ENCODE results near the gene GOLGA8K. TPM values are rescaled to one million over a fixed set of nuclear protein-coding genes. Genes with fewer than 3 reads are reported as not detected.
A peak's percentile ranks its signal among the peaks of the same experiment; 100 is the strongest.
"Not testable (repeated sequence)": the region's sequence is repeated elsewhere in the genome, so short reads cannot be mapped to it uniquely, and the experiment has no call there.

Gene GOLGA8K
- total and polyA plus RNA-seq, 8 donors: 0.90 to 5.6 (median 3.1) TPM

DNA sequence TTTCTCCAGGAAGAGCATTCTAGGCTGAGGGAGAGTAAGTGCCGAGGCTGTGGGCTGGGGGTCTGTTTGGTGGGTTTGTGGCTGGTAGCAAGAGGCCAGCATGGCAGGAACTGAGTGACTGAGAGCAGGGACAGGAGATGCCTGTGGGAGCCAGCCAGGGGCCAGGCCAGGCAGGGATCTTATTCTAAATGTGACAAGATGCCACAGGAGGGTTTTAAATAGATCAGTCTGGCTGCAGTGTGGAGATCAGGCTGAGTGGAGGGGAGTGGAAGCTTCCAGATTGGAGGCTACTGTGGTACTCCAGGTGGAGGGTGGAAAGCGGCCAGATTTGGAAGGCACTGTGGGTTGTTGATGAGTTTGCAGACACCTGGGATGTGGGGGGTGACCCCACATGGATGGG, 28.9 kb downstream of the GOLGA8K start:
- ATAC-seq; intact Hi-C loops (cut with DNase I); H3K4me3 ChIP-seq; H3K9me3 ChIP-seq; H3K27me3 ChIP-seq; H3K36me3 ChIP-seq; H3K4me1 ChIP-seq; DNase-seq; H3K27ac ChIP-seq: not testable (repeated sequence)

DNA sequence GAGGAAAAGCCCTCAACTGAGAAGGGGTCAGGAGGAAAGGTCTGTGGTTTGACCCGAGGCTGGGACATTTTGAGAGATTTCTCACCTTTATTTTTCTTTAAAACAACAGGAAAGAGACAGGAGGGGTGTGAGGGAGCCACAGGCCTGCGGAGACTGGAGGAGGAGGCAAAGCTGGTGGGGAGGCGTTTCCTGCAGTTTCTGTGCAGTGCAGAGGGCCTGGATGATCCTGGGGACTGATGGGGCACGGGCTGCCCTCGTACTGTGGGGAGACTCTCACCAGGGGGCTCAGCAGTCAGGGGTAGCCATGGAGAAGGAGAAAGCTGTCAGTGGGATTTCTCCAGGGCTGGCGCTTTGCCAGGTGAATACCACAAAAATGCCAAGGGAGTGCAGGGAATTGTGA, 29.4 kb downstream of the GOLGA8K start:
- H3K36me3 ChIP-seq; H3K4me1 ChIP-seq; H3K4me3 ChIP-seq; ATAC-seq; H3K9me3 ChIP-seq; H3K27me3 ChIP-seq; H3K27ac ChIP-seq; DNase-seq; intact Hi-C loops (cut with DNase I): not testable (repeated sequence)

DNA sequence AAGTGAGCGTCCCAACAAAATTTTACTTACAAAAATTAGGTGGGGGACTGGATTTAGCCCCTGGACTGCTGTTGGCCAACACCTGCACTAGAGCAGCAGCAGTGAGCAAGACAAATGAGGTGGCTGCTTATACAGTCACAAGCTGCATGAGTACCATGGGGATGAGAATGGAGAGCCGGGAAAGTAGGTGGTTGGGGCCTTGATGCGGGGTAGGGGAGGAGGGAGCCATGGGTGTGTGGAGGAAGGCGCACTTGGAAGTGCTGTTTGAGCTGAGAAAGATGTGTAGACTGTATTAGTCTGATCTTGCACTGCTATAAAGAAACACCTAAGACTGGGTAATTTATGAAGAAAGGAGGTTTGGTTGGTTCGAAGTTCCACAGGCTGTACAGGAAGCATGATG, 31.0 kb downstream of the GOLGA8K start:
- H3K4me3 ChIP-seq; H3K9me3 ChIP-seq; intact Hi-C loops (cut with DNase I); H3K4me1 ChIP-seq; H3K27me3 ChIP-seq; ATAC-seq; H3K27ac ChIP-seq; H3K36me3 ChIP-seq: not testable (repeated sequence)
- DNase-seq: peak in 1 of 4 donors; percentile 36

DNA sequence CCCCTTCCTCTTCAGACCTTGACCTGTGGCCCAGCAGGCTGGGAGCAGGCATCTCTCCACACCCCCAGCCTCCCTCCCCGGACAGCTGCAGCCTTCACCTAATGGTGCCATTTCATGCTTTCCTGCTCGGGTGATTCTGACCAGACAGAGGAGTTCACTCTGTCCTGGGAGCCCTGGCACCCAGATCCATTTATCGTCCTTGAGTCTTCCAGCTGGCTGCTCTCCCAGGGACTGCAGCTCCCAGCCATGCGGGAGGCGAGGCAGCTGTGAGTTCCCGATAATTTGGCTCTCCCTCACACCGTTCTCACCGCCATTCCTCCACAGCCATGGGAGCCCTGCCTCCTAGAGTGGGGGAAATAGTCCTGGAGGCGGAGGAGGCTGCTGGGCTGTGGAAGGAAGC, 32.6 kb downstream of the GOLGA8K start:
- H3K27ac ChIP-seq; H3K36me3 ChIP-seq; H3K4me1 ChIP-seq; H3K4me3 ChIP-seq; H3K9me3 ChIP-seq; intact Hi-C loops (cut with DNase I); H3K27me3 ChIP-seq; DNase-seq; ATAC-seq: not testable (repeated sequence)

DNA sequence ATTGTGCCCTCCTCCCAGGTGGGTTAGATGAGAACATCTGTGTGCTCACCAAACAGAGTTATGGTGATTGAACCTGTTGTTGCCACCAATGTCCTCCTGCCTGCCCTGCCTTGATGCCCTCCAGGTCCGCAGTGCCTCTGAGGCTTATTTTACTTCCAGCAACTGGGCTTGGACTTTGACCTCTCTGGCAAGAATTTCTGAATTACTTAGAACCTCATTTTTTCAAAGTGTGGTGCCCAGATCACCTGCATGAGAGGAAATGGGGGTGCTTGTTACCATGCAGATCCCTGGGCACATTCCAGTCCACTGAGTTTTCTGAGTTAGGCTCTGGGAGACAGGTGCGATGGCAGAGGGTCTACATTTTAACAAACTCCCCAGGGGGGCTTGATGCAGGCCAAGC, 33.0 kb downstream of the GOLGA8K start:
- H3K27ac ChIP-seq; intact Hi-C loops (cut with DNase I); H3K4me3 ChIP-seq; H3K4me1 ChIP-seq; H3K9me3 ChIP-seq; ATAC-seq; H3K36me3 ChIP-seq; H3K27me3 ChIP-seq; DNase-seq: not testable (repeated sequence)

DNA sequence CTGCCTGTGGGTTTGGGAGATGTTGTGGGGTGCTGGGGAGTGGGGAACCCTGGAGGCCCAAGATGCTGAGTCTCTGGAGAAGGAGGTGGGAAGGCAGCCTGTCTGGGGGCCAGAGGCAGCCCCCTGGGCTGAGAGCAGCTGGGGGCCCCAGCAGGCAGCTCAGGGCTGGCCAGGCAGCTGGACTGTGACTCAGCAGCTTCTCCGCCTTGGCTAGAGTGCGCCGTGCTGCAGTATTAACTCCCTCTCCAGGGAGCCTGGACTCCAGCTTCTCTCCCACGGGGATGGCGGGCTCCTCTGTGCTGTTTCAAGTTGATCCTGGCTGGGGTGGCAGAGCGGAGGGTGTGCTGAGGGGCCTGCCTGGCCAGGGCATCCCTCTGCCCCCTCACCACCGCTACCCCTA, 36.6 kb downstream of the GOLGA8K start:
- intact Hi-C loops (cut with DNase I); H3K4me3 ChIP-seq: not testable (repeated sequence)

DNA sequence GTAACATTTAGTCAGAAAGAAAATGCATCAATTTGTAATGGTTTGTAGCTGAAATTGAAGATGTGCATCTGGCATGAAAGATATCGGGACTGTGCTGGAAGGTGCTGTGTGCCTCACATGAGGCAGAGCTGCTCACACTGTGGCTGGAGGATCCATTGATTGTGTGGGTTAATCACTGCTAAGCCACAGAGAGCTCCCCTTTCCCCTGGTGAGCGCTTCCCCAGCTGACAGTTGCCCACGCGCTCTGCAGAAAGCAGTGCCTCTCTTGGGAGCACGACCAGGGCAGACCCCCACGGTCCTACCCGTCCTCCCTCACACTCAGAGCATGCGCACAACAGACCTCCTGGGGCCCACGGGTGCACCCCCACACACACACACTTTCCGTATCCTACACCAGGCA, 37.1 kb downstream of the GOLGA8K start:
- H3K27ac ChIP-seq; H3K4me3 ChIP-seq; intact Hi-C loops (cut with DNase I); H3K9me3 ChIP-seq; H3K36me3 ChIP-seq; H3K4me1 ChIP-seq; ATAC-seq; H3K27me3 ChIP-seq; DNase-seq: not testable (repeated sequence)

More for the DNA sequence above, 36.6 kb downstream of the GOLGA8K start:
- not testable (repeated sequence) for H3K36me3 ChIP-seq, H3K27me3 ChIP-seq, DNase-seq, H3K27ac ChIP-seq, H3K4me1 ChIP-seq, H3K9me3 ChIP-seq
- ATAC-seq: peak; percentile 37

DNA sequence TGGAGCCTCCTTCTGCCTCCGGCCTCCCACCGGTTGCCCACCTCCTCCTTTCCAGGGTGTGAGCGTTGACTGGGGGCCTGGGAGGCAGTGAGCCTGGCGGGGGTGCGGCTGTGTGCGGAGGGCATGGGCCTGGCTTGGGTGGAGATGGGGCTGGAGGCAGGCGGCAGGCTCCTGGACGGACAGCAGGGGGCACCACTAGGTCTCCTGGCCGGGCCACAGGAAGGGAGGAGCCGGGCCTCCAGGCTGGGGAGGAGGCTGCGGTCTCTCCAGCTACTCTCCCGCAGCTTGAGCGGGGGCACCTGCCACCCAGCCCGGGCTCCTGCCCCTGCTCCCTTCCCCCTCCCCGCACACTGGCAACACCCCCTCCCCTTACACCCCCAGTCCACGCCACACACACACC, 38.1 kb downstream of the GOLGA8K start:
- H3K27me3 ChIP-seq; H3K27ac ChIP-seq; H3K36me3 ChIP-seq; DNase-seq; H3K4me1 ChIP-seq; H3K4me3 ChIP-seq; intact Hi-C loops (cut with DNase I); H3K9me3 ChIP-seq: not testable (repeated sequence)
- peak; percentile 53 for ATAC-seq

DNA sequence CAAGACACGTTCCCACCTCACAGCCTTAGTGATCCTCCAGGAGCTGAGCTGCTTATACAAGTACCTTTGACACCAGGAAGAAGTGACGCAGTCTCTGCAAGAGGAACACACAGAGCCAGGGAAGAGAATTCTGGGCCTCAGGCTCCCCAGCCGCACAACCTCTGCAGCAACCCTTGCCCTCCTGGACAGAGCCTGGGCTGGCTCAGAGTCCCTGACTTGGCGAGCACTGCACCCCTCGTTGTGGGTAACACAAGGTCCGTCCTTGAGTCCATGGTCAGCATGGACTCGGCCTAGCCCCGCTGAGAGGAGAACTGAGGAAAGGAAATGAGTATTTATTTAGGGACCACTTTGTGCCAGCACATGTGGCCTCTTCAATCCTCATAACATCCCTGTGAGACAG, 39.6 kb downstream of the GOLGA8K start:
- DNase-seq: peak in 1 of 4 donors; percentile 62
- H3K27ac ChIP-seq; intact Hi-C loops (cut with DNase I); H3K9me3 ChIP-seq; H3K4me1 ChIP-seq; H3K4me3 ChIP-seq; H3K36me3 ChIP-seq; H3K27me3 ChIP-seq; ATAC-seq: not testable (repeated sequence)

DNA sequence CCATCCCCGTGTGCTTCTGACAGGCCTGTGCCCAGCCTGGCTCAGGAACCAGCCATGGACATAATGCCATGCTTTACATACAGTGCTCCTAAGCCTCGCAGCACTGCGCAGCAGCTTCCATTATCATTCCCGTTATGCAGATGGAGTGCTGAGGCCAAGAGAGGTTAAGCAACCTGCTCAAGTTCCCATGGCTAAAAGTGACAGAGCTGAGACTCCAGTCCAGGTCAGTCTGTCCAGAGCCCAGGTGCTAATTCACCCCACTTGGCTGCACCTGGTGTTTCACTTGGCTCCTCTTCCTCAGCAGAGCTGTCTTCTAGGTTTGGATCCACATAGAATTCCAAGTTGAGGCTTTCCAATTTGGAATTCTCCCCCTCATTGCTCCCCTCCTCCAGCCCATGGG, 41.4 kb downstream of the GOLGA8K start:
- intact Hi-C loops (cut with DNase I); H3K27ac ChIP-seq; H3K4me3 ChIP-seq; DNase-seq; H3K27me3 ChIP-seq; H3K4me1 ChIP-seq; ATAC-seq; H3K9me3 ChIP-seq; H3K36me3 ChIP-seq: not testable (repeated sequence)

DNA sequence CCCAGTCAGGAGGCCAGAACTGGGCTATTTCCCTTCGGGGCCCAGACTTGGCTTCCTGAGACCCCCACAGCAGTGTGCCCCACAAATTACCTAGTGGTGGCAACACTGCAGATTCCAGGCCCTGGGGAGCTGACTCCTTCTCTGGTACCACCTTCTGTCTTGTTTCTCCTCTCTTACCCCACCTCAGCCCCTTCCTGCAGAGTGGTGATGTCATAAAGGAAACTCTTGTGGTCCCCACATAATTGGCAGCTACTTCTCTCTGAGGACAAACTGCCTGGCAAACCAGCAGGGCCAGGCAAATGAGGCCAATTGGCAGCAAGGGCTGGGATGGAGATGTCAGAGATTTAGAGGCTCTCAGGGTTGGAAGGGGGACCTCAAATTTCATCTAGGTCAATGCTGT, 44.6 kb downstream of the GOLGA8K start:
- intact Hi-C loops (cut with DNase I); H3K36me3 ChIP-seq; ATAC-seq; H3K27me3 ChIP-seq; H3K27ac ChIP-seq; H3K9me3 ChIP-seq; H3K4me3 ChIP-seq; DNase-seq; H3K4me1 ChIP-seq: not testable (repeated sequence)

DNA sequence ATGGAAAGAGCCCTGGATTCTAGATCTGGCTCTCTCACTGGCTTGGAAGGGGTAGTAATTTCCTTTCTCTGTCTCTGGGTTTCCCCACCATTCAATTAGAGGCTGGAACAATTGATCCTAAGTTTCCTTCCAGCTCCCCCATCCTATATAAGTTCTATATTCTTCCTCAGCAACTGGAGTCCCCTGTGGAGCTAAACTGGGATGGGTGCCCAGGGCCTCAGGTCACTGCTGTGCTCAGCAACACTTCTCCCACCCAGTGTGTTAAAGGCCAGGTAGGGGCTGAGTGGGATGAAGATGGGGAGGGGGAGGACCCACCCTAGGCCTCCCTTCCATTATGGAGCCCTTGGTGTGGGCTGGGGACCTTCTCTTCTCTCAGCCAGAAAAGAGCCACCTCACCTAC, 46.2 kb downstream of the GOLGA8K start:
- H3K4me3 ChIP-seq; H3K27ac ChIP-seq; intact Hi-C loops (cut with DNase I); ATAC-seq; H3K4me1 ChIP-seq; DNase-seq; H3K9me3 ChIP-seq; H3K27me3 ChIP-seq; H3K36me3 ChIP-seq: not testable (repeated sequence)

DNA sequence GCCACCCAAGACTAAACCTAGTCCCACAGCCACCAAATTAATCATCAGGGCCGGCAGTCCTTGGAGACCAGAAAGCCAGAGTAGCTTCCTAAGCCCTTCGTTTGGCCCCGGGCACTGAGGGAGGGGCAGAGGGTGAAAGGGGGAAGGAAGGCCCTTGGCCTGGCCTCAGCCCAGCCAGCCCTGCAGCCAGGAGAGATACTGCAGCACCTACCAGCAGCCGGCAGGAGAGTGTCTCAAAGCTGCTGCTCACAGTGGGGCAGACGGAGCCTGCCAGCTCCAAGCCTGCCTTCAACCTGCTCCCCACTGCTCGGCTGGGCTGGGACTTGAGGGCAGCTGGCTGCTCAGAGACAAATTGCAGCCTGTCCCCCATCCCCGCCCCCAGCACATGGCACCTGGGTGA, 50.3 kb downstream of the GOLGA8K start:
- DNase-seq; H3K27ac ChIP-seq; ATAC-seq; intact Hi-C loops (cut with DNase I); H3K4me1 ChIP-seq; H3K27me3 ChIP-seq; H3K9me3 ChIP-seq; H3K36me3 ChIP-seq; H3K4me3 ChIP-seq: not testable (repeated sequence)

DNA sequence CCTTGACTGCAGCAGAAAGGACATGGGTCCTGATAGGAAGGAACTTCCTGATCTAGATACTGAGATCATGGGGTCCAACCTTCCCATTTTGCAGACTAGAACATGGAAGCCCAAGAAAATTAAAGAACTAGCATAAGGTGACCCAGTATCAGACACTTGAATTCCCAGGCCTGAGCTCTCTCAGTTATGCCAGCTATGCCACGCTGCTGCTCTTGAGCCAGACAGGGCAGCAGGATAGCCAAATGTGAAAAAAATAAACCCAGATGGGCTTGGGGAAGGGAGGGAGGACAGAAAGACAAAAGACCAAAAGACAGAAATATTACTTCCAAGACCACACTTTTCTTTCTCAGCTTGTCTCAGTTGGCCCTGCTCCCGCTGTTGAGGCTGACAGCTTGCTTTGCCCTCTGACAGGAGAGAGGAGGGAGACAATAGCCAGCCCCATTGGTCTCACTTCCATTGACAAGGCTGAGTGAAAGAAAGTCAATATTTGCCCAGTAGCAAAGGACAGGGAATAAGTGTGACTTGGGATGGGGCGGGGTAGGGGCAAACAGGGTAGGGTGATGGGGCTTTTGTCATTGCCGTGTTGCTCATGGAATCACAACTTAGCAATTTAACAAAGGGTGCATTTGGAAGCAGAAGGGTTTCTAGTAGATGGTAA, 52.4 kb downstream of the GOLGA8K start:
- intact Hi-C loops (cut with DNase I); H3K9me3 ChIP-seq; DNase-seq; H3K27ac ChIP-seq; H3K4me3 ChIP-seq; H3K4me1 ChIP-seq; H3K36me3 ChIP-seq; H3K27me3 ChIP-seq: not testable (repeated sequence)
- ATAC-seq: peak; percentile 36

Measured in left lung (tissue), 10 donors.